T-helper 2 cell (primary cell): ENCODE results near the gene PRLR.
"Not testable (repeated sequence)": the region's sequence is repeated elsewhere in the genome, so short reads cannot be mapped to it uniquely, and the experiment has no call there.

ENCODE experiments used
- DNase-seq, 5 experiments: peaks; one replicate each; pipeline versions ENCODE4 v3.0.0 to v3.0.0-alpha.2; 2012 to 2022

The PRLR gene

GRCh38 chr5:35067985-35068384 lies 162.3 kb downstream of the PRLR start:
- no peak for DNase-seq

GRCh38 chr5:35066260-35066795 lies 164.0 kb downstream of the PRLR start:
- DNase-seq: no peak

DNA sequence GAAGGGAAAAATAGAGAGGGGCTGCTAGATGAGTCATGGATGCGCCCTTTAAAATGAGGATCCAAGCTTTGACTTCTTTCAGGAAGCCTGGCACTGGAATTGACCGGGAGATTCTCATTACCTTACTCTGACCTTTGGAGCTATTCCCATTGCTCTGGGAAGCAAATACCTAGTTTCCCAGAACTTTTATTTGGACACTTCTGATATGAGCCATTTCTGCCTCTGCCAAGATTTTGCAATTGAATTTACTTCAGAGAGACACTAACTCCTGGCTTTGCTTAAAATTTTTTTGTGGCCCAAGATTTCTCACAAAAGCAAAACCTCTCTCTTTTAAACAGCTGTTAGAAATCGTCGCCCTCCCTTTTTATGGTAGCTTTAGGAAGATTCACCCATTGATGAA lies 166.9 kb downstream of the PRLR start:
- DNase-seq: no peak

GRCh38 chr5:35061211-35061770 lies 169.0 kb downstream of the PRLR start:
- no peak for DNase-seq

DNA sequence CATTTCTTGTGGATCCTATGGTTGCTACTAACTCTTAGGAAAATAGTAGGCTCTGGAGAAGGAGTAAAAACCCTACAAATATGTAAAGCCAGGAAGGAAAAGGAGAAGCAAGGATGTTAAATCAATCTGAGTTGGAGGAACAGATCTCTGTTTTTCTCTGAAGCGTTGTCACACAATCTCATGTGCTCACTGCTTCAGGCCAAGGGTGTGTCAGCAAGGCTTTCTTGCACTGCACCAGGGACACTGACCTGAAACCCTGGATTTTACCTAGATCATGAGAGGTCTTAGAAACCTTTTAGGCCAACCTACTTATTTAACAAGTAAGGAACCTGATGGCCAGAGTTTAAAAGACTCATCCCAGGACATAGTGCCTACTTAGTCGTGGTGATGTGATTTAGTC lies 170.1 kb downstream of the PRLR start:
- DNase-seq: no peak

- no peak for DNase-seq
Measured at GRCh38 chr5:35059251-35059650, 171.0 kb downstream of the PRLR start.

- peak in 1 of 5 experiments; percentile 1 for DNase-seq
Measured at GRCh38 chr5:35058374-35058788, 171.9 kb downstream of the PRLR start.

GRCh38 chr5:35056686-35057085 lies 173.6 kb downstream of the PRLR start:
- DNase-seq: no peak

DNA sequence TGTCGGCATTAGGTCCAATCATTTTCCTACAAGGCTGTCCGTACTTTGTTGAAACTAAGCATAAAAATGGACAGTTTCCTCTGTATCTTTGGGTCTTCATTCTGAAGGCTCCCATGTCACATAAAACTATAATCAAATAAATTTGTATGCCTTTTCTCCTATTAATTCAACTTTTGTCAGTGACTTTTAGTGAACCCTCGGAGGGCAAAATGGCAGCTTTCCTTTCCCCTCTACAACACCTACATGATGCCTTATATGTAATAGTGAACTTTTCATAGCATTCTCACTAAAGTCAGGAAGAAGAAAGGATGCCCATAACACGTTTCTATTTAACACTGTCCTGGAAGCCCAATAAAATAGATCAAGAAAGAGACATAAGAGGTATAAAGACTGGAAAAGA lies 177.4 kb downstream of the PRLR start:
- no peak for DNase-seq

GRCh38 chr5:35050541-35051126 lies 179.7 kb downstream of the PRLR start:
- DNase-seq: no peak

- DNase-seq: no peak
Measured at GRCh38 chr5:35048910-35049309, 181.4 kb downstream of the PRLR start.

- DNase-seq: no peak
Measured at GRCh38 chr5:35047785-35048404, 182.4 kb downstream of the PRLR start, which contains the start of gene AGXT2. TSS of gene AGXT2 (minus strand) at chr5:35047949. CDS start at chr5:35047892, 57 bp downstream.

GRCh38 chr5:35046774-35047173 lies 183.5 kb downstream of the PRLR start:
- no peak for DNase-seq

DNA sequence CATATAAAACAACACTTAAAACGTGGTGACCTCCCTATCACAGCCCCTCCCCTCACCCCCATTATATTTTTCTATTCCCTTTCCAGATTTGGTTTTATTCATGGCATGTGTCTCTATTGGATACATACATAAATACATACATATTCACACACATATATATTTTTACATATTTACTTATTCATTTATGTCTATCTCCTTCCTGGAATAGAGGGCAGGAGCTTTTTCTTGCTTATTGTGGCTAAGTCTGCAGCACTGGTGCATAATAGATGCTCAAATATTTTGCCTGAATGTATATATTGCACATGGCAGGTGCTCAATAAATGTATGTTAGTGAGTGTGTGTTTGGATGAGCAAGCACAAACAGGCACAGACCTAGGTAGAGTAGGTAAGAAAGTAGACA lies 185.0 kb downstream of the PRLR start:
- no peak for DNase-seq

DNA sequence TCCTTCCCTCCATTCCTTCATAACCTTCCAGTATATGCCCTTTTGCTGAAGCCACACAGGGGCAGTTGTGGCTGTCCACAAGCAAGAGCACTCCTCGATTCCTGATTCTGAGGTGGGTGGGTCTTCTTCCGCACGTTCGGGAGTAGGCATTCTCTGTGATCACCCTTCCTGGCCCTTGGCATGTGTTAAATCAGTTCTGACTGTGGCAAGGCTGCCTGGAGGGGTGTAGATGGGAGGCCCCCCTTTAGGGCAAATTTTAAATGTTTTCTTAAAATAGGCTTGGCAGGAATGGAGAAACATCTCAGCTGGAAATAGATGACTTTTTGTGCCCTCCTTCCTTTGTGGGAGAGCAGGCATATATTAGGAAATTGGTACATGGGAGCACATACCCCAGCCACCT lies 185.6 kb downstream of the PRLR start:
- no peak for DNase-seq

DNA sequence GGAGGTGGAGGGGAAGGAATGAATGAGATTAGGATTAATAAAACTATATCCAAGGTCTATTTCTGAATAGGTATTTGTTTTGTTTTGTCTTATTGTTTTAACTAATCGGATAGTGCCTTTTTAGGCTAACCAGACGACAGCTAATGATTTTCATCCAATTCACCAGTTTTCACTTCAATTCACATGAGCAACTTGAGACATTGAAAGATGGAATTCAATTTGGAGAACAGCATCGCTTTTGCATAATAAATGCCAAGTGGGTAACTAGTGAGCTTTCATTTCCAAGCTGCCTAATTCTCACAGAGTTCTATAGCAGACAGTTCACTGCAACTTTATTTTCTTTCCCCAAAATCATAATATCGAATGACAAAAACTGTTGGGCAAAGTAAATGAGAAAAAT lies 187.5 kb downstream of the PRLR start:
- DNase-seq: no peak

DNA sequence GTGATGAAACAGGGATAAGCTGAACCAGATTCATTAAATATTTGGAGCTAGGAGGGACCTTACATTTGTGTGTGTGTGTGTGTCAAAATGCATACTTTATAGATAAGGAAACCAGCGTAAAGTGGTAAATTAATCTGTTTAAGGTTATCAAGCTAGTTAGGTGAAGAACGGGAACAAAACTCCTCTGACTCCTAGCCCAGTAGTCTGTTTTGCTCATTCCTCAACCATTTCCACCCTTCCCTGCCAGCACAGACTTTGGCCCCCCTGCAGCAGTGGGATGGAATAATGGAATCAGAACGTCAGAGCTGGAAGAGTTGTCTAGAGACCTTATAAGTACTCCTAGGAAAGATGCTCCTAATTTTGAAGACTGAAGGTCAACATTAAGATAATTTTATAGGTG lies 189.0 kb downstream of the PRLR start:
- no peak for DNase-seq

DNA sequence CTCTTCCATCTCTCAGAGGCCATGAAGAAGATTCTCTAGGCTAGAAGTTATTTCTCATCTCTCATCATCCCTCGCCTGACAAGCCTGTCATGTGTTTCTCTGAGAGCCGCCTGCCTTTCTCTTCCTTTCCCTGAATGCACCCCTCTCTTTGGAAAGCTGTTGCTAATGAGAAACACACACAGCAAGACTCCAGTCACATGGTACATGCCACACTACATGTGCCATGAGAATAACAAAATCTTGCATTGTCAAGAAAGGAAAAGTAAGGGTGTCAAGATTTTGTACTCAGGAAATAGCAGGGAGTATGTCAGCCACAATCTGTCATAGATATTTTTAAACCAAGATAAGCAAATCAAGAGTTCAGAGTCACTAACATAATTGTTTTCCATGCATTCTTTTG lies 191.4 kb downstream of the PRLR start:
- DNase-seq: no peak

- no peak for DNase-seq
Measured at GRCh38 chr5:35036536-35036935, 193.8 kb downstream of the PRLR start.

DNA sequence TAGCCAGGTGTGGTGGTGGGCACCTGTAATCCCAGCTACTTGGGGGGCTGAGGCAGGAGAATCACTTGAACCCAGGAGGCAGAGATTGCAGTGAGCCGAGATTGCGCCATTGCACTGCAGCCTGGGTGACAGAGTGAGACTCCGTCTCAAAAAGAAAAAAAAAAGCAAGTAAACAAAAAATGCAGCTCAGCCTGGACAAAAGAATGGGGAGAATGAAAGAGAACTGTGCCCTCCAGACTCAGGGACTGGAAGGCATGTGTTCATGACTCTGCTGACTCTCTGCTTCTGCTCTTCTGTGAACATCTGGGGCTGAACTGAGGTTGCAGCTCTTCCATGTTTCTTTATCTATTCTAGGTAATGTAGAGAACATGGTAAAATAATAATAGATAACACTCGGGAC lies 194.4 kb downstream of the PRLR start:
- DNase-seq: not testable (repeated sequence)

DNA sequence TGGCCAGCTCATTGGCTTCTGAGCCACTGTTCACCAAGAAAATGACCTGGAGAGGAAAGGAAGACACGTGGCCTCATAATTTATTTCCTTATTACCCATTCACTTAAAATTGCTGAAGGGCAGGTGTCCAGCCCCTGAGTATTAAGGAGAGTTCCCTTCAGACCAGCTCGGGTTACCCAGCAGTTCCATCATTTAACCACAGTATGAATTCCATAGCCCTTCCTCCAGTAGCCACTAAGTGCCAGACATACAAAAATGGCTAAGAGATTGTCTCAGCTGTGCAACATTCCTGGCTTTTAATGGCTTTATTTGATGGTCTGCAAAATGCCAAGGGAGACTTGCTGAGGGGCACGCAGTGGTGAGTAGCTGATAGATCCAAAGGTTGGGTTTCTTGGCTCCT lies 195.0 kb downstream of the PRLR start:
- no peak for DNase-seq

DNA sequence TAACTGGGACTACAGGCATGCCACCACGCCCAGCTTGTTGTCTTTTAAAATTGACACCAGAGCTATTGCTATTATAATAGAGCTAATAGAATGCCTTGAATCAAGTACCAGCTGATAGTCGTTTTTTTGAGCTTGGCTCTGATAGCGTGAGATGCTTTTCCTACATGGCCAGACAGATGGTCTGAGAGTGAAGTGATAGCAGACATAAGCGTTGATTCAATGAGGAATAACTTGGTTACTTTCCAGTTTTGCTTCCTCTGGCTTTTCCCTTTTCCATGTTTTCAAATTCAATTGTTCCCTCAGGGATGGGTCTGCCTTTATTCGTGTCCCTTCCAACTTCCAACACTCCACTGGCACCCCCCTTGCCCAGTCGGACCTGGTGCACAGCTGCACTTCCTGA lies 197.9 kb downstream of the PRLR start:
- no peak for DNase-seq

DNA sequence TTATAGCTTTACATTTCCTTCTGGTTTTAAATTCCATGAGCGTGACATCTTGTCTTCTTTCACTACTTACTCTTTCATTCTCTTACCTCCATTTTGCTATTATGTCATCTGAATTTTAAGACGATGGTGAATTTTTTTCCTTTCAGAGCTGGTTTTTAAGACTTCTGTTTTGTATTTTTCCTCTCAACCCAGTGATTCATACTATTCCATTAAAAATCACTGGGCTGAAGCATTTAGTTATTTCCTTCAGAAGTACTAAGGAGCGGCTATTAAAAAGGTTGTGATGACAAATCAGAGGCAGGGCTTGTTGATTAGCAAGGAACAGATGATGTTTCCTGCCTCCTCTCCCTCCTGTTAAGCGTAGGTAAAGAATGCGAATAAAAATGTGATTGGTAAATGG lies 199.0 kb downstream of the PRLR start:
- no peak for DNase-seq

DNA sequence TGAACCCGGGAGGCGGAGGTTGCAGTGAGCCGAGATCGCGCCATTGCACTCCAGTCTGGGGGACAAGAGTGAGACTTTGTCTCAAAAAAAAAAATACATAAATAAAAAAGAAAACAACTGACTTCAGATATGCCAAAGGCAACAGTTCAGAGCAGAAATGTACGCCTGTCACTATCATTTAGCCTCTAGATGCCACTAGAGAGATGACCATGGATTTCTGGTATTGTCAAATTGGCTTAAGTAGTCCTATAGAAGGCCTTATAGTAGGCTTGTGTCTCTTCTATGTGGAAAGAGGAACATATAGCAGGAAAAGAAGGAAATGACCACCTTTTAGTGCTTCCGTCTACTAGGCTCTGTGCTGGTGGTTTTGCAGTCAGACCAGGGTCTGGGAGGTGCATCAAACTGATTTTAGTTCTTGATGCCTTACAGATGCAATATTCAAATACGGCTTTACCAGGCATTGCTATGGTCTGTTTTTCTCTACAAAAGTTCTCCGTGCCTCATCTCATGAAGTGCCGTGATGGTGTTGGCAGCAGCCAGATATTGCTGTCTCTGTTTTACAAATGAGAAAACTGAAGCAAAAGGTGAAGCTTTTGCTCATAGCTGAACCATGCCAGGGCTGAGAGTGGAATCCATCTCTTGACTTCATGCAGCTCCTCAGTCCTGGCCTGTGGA lies 199.7 kb downstream of the PRLR start:
- no peak for DNase-seq
